Endothelial cell of umbilical vein (primary cell): ENCODE measurements around the gene KIF3B. TPM values are rescaled to one million over a fixed set of nuclear protein-coding genes. Genes with fewer than 3 reads are reported as not detected.

Experiments used
- BruUV-seq: library from RNA; stranded (reverse); fragments of 400-500 nt; replicated peaks from 2 replicates; lab custom pipeline; 2021; lab: Mats Ljungman, UMichigan
- CTCF ChIA-PET: fragments of 300-600, 350-600 bp; sonication (Branson Sonifier 250); formaldehyde crosslinking; loops from one replicate; lab custom pipeline; 2021; ENCODE audit warnings: antibody characterized with exemption, inconsistent platforms; lab: Charles Lee
- POLR2A ChIA-PET: fragments of 300-600, 350-600 bp; sonication (Branson Sonifier 250); formaldehyde crosslinking; loops from one replicate; lab custom pipeline; 2021; ENCODE audit warnings: antibody characterized with exemption, inconsistent platforms; lab: Charles Lee
- DNase-seq: peaks from one replicate; pipeline ENCODE4 v3.0.0-alpha.2; 2011; ENCODE audit warnings: low read depth, low spot score
- FAIRE-seq: peaks from 2 replicates; lab custom pipeline; 2011; peaks lifted over from hg19 to GRCh38; lab: Jason Lieb, UNC
- H2AFZ ChIP-seq: 2 replicates; pipeline ENCODE4 v1.6.0; 2012; ENCODE audit warnings: low read depth, low read length, control low read depth, inconsistent platforms
- H3K27ac ChIP-seq: 2 replicates; pipeline ENCODE4 v1.5.1; 2011; ENCODE audit warnings: low read depth, mild to moderate bottlenecking, control low read depth, low read length, moderate library complexity; ENCODE audit not compliant: insufficient read depth
- H3K27me3 ChIP-seq, 2 experiments: 2 replicates each; pipeline versions ENCODE4 v1.6.0 to v1.6.1; 2011; ENCODE audit warnings: low read length in 2 of 2, mixed read lengths in 1 of 2; ENCODE audit not compliant: control insufficient read depth in 2 of 2, insufficient read depth in 2 of 2
- H3K36me3 ChIP-seq, 2 experiments: 2 replicates in 1 of 2; 3 replicates in 1 of 2; pipeline ENCODE4 v1.5.1; 2011; ENCODE audit warnings: low read length in 2 of 2, mild to moderate bottlenecking in 1 of 2, moderate library complexity in 1 of 2; ENCODE audit not compliant: control insufficient read depth in 2 of 2, insufficient read depth in 2 of 2; ENCODE audit errors: extremely low read depth in 1 of 2
- H3K4me1 ChIP-seq: 3 replicates; pipeline ENCODE4 v1.5.1; 2011; ENCODE audit warnings: mild to moderate bottlenecking, low read length; ENCODE audit not compliant: control insufficient read depth, insufficient read depth; ENCODE audit errors: extremely low read depth
- H3K4me2 ChIP-seq: 2 replicates; pipeline ENCODE4 v1.6.1; 2011; ENCODE audit warnings: low read length, control low read depth, mixed read lengths; ENCODE audit not compliant: insufficient read depth
- H3K4me3 ChIP-seq, 3 experiments: fragments of 200-600 bp in 1 of 3; sonication (generic), shearing (Covaris generic) in 1 of 3; replicated peaks in 1 of 3; 2 replicates each; pipeline ENCODE4 v1.5.1; 2011 to 2016; ENCODE audit warnings: control low read depth in 3 of 3, low read length in 3 of 3, mild to moderate bottlenecking in 2 of 3, inconsistent platforms in 1 of 3, low read depth in 1 of 3, moderate library complexity in 1 of 3; ENCODE audit not compliant: insufficient read depth in 1 of 3
- H3K79me2 ChIP-seq: 2 replicates; pipeline ENCODE4 v1.6.0; 2012; ENCODE audit warnings: low read length, inconsistent platforms; ENCODE audit not compliant: control insufficient read depth, insufficient read depth
- H3K9ac ChIP-seq: replicated peaks from 2 replicates; pipeline ENCODE3; 2011; ENCODE audit warnings: low read length, control low read depth; ENCODE audit not compliant: insufficient read depth; ENCODE audit errors: extremely low read depth
- H3K9me1 ChIP-seq: replicated peaks from 3 replicates; pipeline ENCODE4 v1.6.0; 2011; ENCODE audit warnings: mild to moderate bottlenecking, low read length; ENCODE audit not compliant: control insufficient read depth, insufficient read depth; ENCODE audit errors: extremely low read depth
- H3K9me3 ChIP-seq: replicated peaks from 2 replicates; pipeline ENCODE4 v1.5.1; 2012; ENCODE audit warnings: low read length, inconsistent platforms; ENCODE audit not compliant: control insufficient read depth, insufficient read depth
- H4K20me1 ChIP-seq: replicated peaks from 2 replicates; pipeline ENCODE3; 2011; ENCODE audit warnings: mild to moderate bottlenecking, low read length; ENCODE audit not compliant: control insufficient read depth, insufficient read depth; ENCODE audit errors: extremely low read depth
- CTCF ChIP-seq, 2 donors: IDR thresholded peaks; 1 replicate in 1 of 2; 2 replicates in 1 of 2; pipeline ENCODE4 v1.5.1; 2011; ENCODE audit warnings: low read length in 2 of 2, mild to moderate bottlenecking in 2 of 2, moderate library complexity in 2 of 2, control low read depth in 1 of 2, inconsistent platforms in 1 of 2, low read depth in 1 of 2; ENCODE audit not compliant: insufficient read depth in 1 of 2; ENCODE audit errors: extremely low read depth in 1 of 2
- EZH2 ChIP-seq: IDR thresholded peaks from 2 replicates; pipeline ENCODE4 v1.6.1; 2012; ENCODE audit warnings: borderline replicate concordance, low read depth, mild to moderate bottlenecking, moderate library complexity, low read length, inconsistent platforms; ENCODE audit not compliant: severe bottlenecking
- FOS ChIP-seq: IDR thresholded peaks from 2 replicates; pipeline ENCODE4 v1.6.1; 2011; ENCODE audit warnings: mild to moderate bottlenecking, low read length, moderate library complexity, borderline replicate concordance; ENCODE audit not compliant: insufficient read depth
- POLR2AphosphoS5 ChIP-seq: IDR thresholded peaks from 2 replicates; pipeline ENCODE4 v1.6.1; 2012; ENCODE audit warnings: low read depth, mild to moderate bottlenecking, control low read depth, low read length, moderate library complexity; ENCODE audit not compliant: insufficient read depth
- dilution Hi-C: fragments of 300-500 bp; cut with MboI; formaldehyde crosslinking; loops from one replicate; pipeline ENCODE4 v1.15.0; 2019; ENCODE audit warnings: low sequenced_read_pairs; ENCODE audit not compliant: extremely low pct_ligation_motif_present
- intact Hi-C: fragments of 100-400 bp; cut with micrococcal nuclease; formaldehyde crosslinking; loops from one replicate; pipeline ENCODE4 v1.10.0; 2022
- polyA plus RNA-seq, 4 experiments: library from polyadenylated mRNA; depleted of rRNA in 3 of 4; stranded (reverse) in 3 of 4; unstranded in 1 of 4; fragments of >200 nt; gene quantifications; 2 replicates each; pipeline versions ENCODE4 v1.2.1 to v1.2.3, GENCODE V29; 2011 to 2012; ENCODE audit warnings: missing spikeins in 1 of 4
- total RNA-seq: library from RNA; stranded (reverse); gene quantifications from 2 replicates; pipeline ENCODE4 v1.2.3, GENCODE V29; 2021

The KIF3B gene
- total and polyA plus RNA-seq, 2 donors (not counting 3 experiments of a cell fraction or from before 2014, with no cell fraction given): 14.5 to 25.1 TPM

GRCh38 chr20:32300647-32301046 lies 23.2 kb downstream of the KIF3B start:
- H4K20me1 ChIP-seq: no peaks in the 10 kb centered on the region

More at GRCh38 chr20:32300647-32301046, 23.2 kb downstream of the KIF3B start:
- intact Hi-C loops (no loop called here), dilution Hi-C loops (no loop called here)
- Histone ChIP-seq H2AFZ (no peak overlapping the region), H3K4me1 (peaks cover 10% of the 10 kb centered on the region), H3K9ac (no peak overlapping the region), H3K79me2 (peaks cover 9% of the 10 kb centered on the region), H3K4me3 (no peak overlapping the region), H3K27ac (no peak overlapping the region), H3K4me2 (no peak overlapping the region), H3K36me3 (no peaks in the 10 kb centered on the region), H3K27me3 (no peaks in the 10 kb centered on the region), H3K9me1 (no peaks in the 10 kb centered on the region), H3K9me3 (no peaks in the 10 kb centered on the region)
- FAIRE-seq (no peak), DNase-seq (no peak)
- ChIA-PET CTCF (interaction anchor here (1.5 kb wide), 1 partner anchor 9 kb away, joined by 3 read pairs; no protein-coding TSS in a partner anchor), POLR2A (no interaction called here)
- no peak for TF ChIP-seq CTCF (IDR thresholded peaks at IDR 0.05; ENCODE audit: extremely low read depth in 1 of 2, insufficient read depth in 1 of 2, low read depth in 1 of 2, low read length in 2 of 2)
- no peak for TF ChIP-seq FOS
- no peak for TF ChIP-seq EZH2
- no peak for TF ChIP-seq POLR2AphosphoS5
- BruUV-seq: no TSS peak
